GM12892 (cell line): ENCODE results near the gene DENND11.

ENCODE experiments used
- DNase-seq: peaks from one replicate; pipeline ENCODE4 v3.0.0; 2011; ENCODE audit not compliant: insufficient read length
- FAIRE-seq: peaks from 2 replicates; lab custom pipeline; 2011; peaks lifted over from hg19 to GRCh38; lab: Jason Lieb, UNC
- POLR2A ChIP-seq: IDR thresholded peaks from 2 replicates; pipeline ENCODE4 v1.6.1; 2011; ENCODE audit warnings: low read depth, low read length, control low read depth
- POLR2AphosphoS5 ChIP-seq: IDR thresholded peaks from 2 replicates; pipeline ENCODE4 v1.6.1; 2011; ENCODE audit warnings: low read depth, low read length, control low read depth
- TAF1 ChIP-seq: IDR thresholded peaks from 2 replicates; pipeline ENCODE4 v1.6.1; 2011; ENCODE audit warnings: low read depth, mild to moderate bottlenecking, control low read depth, low read length, borderline replicate concordance

Gene DENND11

GRCh38 chr7:141675436-141676215 is 26.3 kb downstream of the DENND11 start:
- FAIRE-seq, result no peak
- no peak for DNase-seq
- no peak for TF ChIP-seq POLR2AphosphoS5
- no peak for TF ChIP-seq TAF1
- TF ChIP-seq POLR2A, result no peak

- TF ChIP-seq TAF1 (no peak), POLR2AphosphoS5 (no peak), POLR2A (no peak)
- no peak for FAIRE-seq
- no peak for DNase-seq
These were observed 27.3 kb downstream of the DENND11 start for GRCh38 chr7:141674702-141675101.

- FAIRE-seq (no peak), DNase-seq (no peak)
- no peak for TF ChIP-seq TAF1
- TF ChIP-seq POLR2A, result no peak
- no peak for TF ChIP-seq POLR2AphosphoS5
These were observed 27.7 kb downstream of the DENND11 start for GRCh38 chr7:141674171-141674671.

- DNase-seq, result no peak
- FAIRE-seq, result no peak
- TF ChIP-seq POLR2A (no peak), POLR2AphosphoS5 (no peak), TAF1 (no peak)
These were observed 28.6 kb downstream of the DENND11 start for GRCh38 chr7:141673346-141673745.

- TF ChIP-seq TAF1 (no peak), POLR2A (no peak), POLR2AphosphoS5 (no peak)
- FAIRE-seq (no peak), DNase-seq (no peak)
These were observed 30.1 kb downstream of the DENND11 start for GRCh38 chr7:141671705-141672496.

GRCh38 chr7:141668853-141669252 is 33.1 kb downstream of the DENND11 start:
- DNase-seq (no peak), FAIRE-seq (no peak)
- TF ChIP-seq TAF1 (no peak), POLR2A (no peak), POLR2AphosphoS5 (no peak)

GRCh38 chr7:141666071-141666470 is 35.9 kb downstream of the DENND11 start:
- FAIRE-seq, result no peak
- no peak for DNase-seq
- no peak for TF ChIP-seq TAF1
- no peak for TF ChIP-seq POLR2A
- TF ChIP-seq POLR2AphosphoS5, result no peak

GRCh38 chr7:141665208-141666035 is 36.5 kb downstream of the DENND11 start:
- TF ChIP-seq POLR2A, result no peak; the same call in 1 of the 2 replicates
- no peak for TF ChIP-seq POLR2AphosphoS5
- no peak for FAIRE-seq
- DNase-seq, result no peak

- TF ChIP-seq TAF1, result no peak
- no peak for TF ChIP-seq POLR2AphosphoS5
- TF ChIP-seq POLR2A, result no peak
- no peak for DNase-seq
- FAIRE-seq, result no peak
These were observed 37.5 kb downstream of the DENND11 start for GRCh38 chr7:141664450-141664849.

GRCh38 chr7:141663081-141663849 is 38.7 kb downstream of the DENND11 start:
- TF ChIP-seq POLR2AphosphoS5 (no peak), TAF1 (no peak), POLR2A (no peak)
- FAIRE-seq (no peak), DNase-seq (no peak)
